Gastrocnemius medialis (tissue), 4 donors: Measurements from ENCODE around the gene TRIM67.

Source experiments
- CTCF ChIP-seq, 5 experiments: fragments of 450-650 bp in 3 of 5; fragments of 200-600 bp in 2 of 5; sonication (generic) in 2 of 5; IDR thresholded peaks in 4 of 5; conservative IDR thresholded peaks in 1 of 5; 1 replicate in 4 of 5; 2 replicates in 1 of 5; pipeline ENCODE4 v1.5.1; 2016 to 2019; ENCODE audit warnings: antibody characterized with exemption in 5 of 5, mild to moderate bottlenecking in 3 of 5, moderate library complexity in 3 of 5
- POLR2A ChIP-seq, 2 donors: fragments of 450-650 bp; IDR thresholded peaks; one replicate each; pipeline ENCODE4 v1.6.1; 2017; ENCODE audit warnings: antibody characterized with exemption in 2 of 2, mild to moderate bottlenecking in 2 of 2, moderate library complexity in 2 of 2

GRCh38 chr1:231215681-231216385, 54.0 kb downstream of the TRIM67 start:
- no peak for TF ChIP-seq POLR2A (IDR thresholded peaks at IDR 0.05)
- no peak for TF ChIP-seq CTCF (IDR thresholded peaks at IDR 0.05 in 4 of 5, conservative IDR thresholded peaks at IDR 0.05 in 1 of 5)
